HEK293T (cell line): ENCODE data around the gene SLC27A6.
"Not testable (repeated sequence)": the region's sequence is repeated elsewhere in the genome, so short reads cannot be mapped to it uniquely, and the experiment has no call there.

Experiments used
- CTCF ChIA-PET: fragments of 350-600 bp; formaldehyde crosslinking; extraction: SDS; loops from one replicate; lab custom pipeline; 2021; ENCODE audit warnings: antibody characterized with exemption, inconsistent platforms; lab: Yijun Ruan, JAX
- POLR2A ChIA-PET: fragments of 350-600 bp; formaldehyde crosslinking; extraction: SDS; loops from one replicate; lab custom pipeline; 2020; ENCODE audit warnings: antibody characterized with exemption, inconsistent platforms; lab: Yijun Ruan, JAX
- DNase-seq: peaks from one replicate; pipeline ENCODE4 v3.0.0; 2012; ENCODE audit warnings: mixed read lengths; ENCODE audit errors: extremely low spot score
- ARNT ChIP-seq: fragments of 450-650 bp; IDR thresholded peaks from 2 replicates; pipeline ENCODE4 v1.6.1; 2017; ENCODE audit warnings: mild to moderate bottlenecking
- BHLHE40 ChIP-seq: fragments of 450-650 bp; IDR thresholded peaks from 2 replicates; pipeline ENCODE4 v1.6.1; 2016; ENCODE audit warnings: mild to moderate bottlenecking, moderate library complexity, borderline replicate concordance
- CTBP1 ChIP-seq: fragments of 450-650 bp; IDR thresholded peaks from 2 replicates; pipeline ENCODE4 v1.6.1; 2016; ENCODE audit warnings: borderline replicate concordance
- ELF4 ChIP-seq: fragments of 450-650 bp; IDR thresholded peaks from 2 replicates; pipeline ENCODE4 v1.6.1; 2017; ENCODE audit warnings: antibody characterized with exemption
- FOXA1 ChIP-seq: fragments of 450-650 bp; IDR thresholded peaks from 2 replicates; pipeline ENCODE4 v1.6.1; 2016; ENCODE audit warnings: mild to moderate bottlenecking
- FOXK2 ChIP-seq: fragments of 450-650 bp; IDR thresholded peaks from 2 replicates; pipeline ENCODE4 v1.6.1; 2016; ENCODE audit warnings: mild to moderate bottlenecking
- FOXM1 ChIP-seq: fragments of 450-650 bp; IDR thresholded peaks from 2 replicates; pipeline ENCODE4 v1.6.1; 2017; ENCODE audit warnings: mild to moderate bottlenecking, borderline replicate concordance
- HDGF ChIP-seq: fragments of 450-650 bp; IDR thresholded peaks from 2 replicates; pipeline ENCODE4 v1.6.1; 2017; ENCODE audit warnings: antibody characterized with exemption, borderline replicate concordance
- L3MBTL2 ChIP-seq: fragments of 450-650 bp; conservative IDR thresholded peaks from 2 replicates; pipeline ENCODE4 v1.6.1; 2016; ENCODE audit warnings: mild to moderate bottlenecking
- LEF1 ChIP-seq: fragments of 450-650 bp; IDR thresholded peaks from 2 replicates; pipeline ENCODE4 v1.6.1; 2017; ENCODE audit warnings: mild to moderate bottlenecking, borderline replicate concordance
- NFRKB ChIP-seq: fragments of 450-650 bp; IDR thresholded peaks from 2 replicates; pipeline ENCODE4 v1.6.1; 2016; ENCODE audit warnings: mild to moderate bottlenecking, moderate library complexity
- PKNOX1 ChIP-seq: fragments of 450-650 bp; IDR thresholded peaks from 2 replicates; pipeline ENCODE4 v1.6.1; 2016
- SP1 ChIP-seq: fragments of 450-650 bp; IDR thresholded peaks from 2 replicates; pipeline ENCODE4 v1.6.1; 2017
- SUZ12 ChIP-seq: fragments of 450-650 bp; IDR thresholded peaks from 2 replicates; pipeline ENCODE4 v1.6.1; 2016; ENCODE audit warnings: mild to moderate bottlenecking
- TARDBP ChIP-seq: fragments of 450-650 bp; IDR thresholded peaks from 2 replicates; pipeline ENCODE4 v1.6.1; 2016
- ZNF384 ChIP-seq: fragments of 450-650 bp; IDR thresholded peaks from 2 replicates; pipeline ENCODE4 v1.6.1; 2016

The SLC27A6 gene

DNA sequence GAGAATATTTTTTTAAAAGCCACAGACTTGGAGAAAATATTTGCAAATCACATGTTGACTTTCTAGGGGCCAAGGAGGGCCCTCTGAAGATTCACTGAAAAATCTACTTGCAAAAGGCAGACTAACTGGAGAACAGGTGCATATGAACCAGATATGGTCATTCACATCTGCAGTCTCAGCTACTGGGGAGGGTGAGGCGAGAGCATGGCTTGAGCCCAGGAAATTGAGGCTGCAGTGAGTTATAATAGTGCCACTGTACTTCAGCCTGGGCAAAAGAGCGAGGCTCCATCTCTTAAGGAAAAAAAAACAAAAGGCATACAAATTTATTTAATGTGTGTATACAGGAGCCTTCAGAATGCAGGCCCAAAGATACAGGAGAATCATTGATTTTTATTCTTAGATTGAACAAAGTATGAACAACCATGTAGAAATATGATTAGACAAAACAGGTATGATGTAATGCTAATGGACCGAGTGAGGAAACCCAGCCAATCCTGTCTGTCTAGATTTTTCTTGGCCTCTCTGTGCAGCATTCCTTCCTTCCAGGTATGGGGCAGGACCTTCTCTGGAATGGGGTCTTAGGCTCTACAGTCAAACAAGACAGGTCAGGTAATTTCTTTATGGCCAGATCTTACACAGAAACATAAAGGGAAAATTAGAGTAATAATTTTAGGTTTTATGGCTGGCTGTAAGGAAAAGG, 15.3 kb upstream of the SLC27A6 start:
- DNase-seq = no peak
- POLR2A ChIA-PET = no interaction called here
- CTCF ChIA-PET = no interaction called here
- TF ChIP-seq TARDBP (no peak), FOXK2 (no peak), NFRKB (no peak), HDGF (no peak), SP1 (no peak), FOXA1 (no peak)

GRCh38 chr5:128951301-128951700, 14.0 kb upstream of the SLC27A6 start:
- CTCF ChIA-PET, POLR2A ChIA-PET, DNase-seq: not testable (repeated sequence)

- ChIA-PET POLR2A (no interaction called here), CTCF (no interaction called here)
- TF ChIP-seq BHLHE40 = no peak
- TF ChIP-seq SP1 = no peak
- no peak for TF ChIP-seq ZNF384
- TF ChIP-seq HDGF = no peak
- TF ChIP-seq FOXK2 = no peak
- no peak for TF ChIP-seq FOXA1
- no peak for DNase-seq
Measured at GRCh38 chr5:128956164-128956563, 9.1 kb upstream of the SLC27A6 start.

DNA sequence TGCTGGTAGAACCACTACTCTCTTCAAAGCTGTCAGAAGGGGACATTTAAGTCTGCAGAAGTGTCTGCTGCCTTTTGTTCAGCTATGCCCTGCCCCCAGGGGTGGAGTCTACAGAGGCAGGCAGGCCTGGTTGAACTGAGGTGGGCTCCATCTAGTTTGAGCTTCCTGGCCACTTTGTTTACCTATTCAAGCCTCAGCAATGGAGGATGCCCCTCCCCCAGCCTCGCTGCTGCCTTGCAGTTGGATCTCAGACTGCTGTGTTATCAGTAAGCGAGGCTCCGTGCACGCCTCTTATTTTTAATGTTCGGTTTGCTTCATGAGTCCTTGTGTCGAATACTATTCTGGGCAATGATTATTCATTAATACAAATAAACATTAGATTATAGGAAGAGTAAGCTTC, 3.1 kb upstream of the SLC27A6 start:
- CTCF ChIA-PET = no interaction called here
- POLR2A ChIA-PET = no interaction called here
- TF ChIP-seq CTBP1 = no peak
- TF ChIP-seq NFRKB = no peak
- TF ChIP-seq BHLHE40 = no peak
- no peak for TF ChIP-seq ZNF384
- TF ChIP-seq ELF4 = no peak
- TF ChIP-seq FOXA1 = no peak
- no peak for TF ChIP-seq SP1
- TF ChIP-seq PKNOX1 = no peak
- DNase-seq = no peak

DNA sequence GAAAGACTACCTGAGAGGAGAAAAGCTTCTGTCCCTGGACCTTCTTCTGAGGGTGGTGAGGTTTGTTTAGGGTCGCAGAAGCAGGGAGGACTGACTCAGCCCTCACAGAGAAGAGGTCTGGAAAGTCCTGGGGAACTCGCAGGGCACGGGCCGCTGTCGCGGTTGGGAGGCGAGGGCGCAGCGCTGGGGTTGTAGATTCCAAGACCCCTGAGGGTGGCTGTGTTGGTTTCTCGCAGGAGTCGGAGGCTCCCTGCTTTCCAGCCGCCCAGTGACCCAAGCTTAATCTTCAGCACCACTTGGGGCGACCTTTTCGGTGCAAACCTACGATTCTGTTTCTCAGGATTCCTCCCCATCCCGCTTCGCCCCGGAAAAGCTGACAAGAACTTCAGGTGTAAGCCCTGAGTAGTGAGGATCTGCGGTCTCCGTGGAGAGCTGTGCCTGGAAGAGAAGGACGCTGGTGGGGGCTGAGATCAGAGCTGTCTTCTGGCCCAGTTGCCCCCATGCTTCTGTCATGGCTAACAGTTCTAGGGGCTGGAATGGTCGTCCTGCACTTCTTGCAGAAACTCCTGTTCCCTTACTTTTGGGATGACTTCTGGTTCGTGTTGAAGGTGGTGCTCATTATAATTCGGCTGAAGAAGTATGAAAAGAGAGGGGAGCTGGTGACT, 482 bp downstream of the SLC27A6 start:
- CTCF ChIA-PET = no interaction called here
- DNase-seq = no peak
- POLR2A ChIA-PET = interaction anchor here (0.7 to 1.9 kb wide), 3 partner anchors 129 to 443 kb away, joined by 3 to 6 read pairs (median 3); partner anchors contain the start of gene ISOC1

DNA sequence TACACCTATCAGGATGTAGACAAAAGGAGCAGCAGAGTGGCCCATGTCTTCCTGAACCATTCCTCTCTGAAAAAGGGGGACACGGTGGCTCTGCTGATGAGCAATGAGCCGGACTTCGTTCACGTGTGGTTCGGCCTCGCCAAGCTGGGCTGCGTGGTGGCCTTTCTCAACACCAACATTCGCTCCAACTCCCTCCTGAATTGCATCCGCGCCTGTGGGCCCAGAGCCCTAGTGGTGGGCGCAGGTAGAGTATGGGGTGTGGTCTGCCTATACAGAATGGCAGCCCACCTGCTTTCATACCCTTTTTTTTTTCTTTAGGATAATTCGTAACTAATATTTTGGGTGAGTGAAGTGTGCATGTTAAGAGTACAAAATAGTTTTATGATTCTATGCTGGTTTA, 1.1 kb downstream of the SLC27A6 start:
- CTCF ChIA-PET = no interaction called here
- POLR2A ChIA-PET = interaction anchor here (0.7 to 1.9 kb wide), 2 partner anchors 128 to 444 kb away, joined by 3 to 6 read pairs; partner anchors contain the start of gene ISOC1
- TF ChIP-seq TARDBP (no peak), LEF1 (no peak), HDGF (no peak), NFRKB (no peak), L3MBTL2 (no peak), CTBP1 (no peak), BHLHE40 (no peak), ELF4 (no peak), SUZ12 (no peak)

More for the DNA sequence above, 482 bp downstream of the SLC27A6 start:
- TF ChIP-seq PKNOX1 (no peak), ARNT (no peak), LEF1 (no peak), SP1 (no peak), FOXM1 (no peak), SUZ12 (no peak), TARDBP (no peak), L3MBTL2 (no peak), FOXK2 (no peak), FOXA1 (no peak), NFRKB (no peak)

DNA sequence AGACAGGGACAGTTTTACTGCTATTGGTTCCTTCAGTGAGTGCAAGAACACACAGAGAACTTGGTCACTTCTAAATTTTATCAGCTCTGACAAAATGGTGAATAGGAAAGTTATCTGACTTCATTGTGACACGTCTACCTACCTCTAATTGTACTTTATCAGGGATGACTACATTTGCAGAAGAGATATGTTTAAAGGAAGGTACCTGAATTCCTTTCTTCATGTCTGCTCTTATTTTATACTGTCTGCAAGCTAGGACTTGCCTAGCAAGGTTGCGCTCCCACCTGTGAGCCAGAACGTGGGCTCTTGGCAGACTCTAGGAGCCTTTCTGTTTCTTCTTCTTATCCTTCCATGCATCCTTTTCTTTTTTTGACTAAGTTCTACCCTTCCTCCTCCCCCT, 1.6 kb downstream of the SLC27A6 start:
- CTCF ChIA-PET = no interaction called here
- DNase-seq = no peak
- no peak for TF ChIP-seq ELF4
- TF ChIP-seq HDGF = no peak
- TF ChIP-seq FOXA1 = no peak
- no peak for TF ChIP-seq ZNF384
- no peak for TF ChIP-seq NFRKB
- TF ChIP-seq FOXM1 = no peak
- no peak for TF ChIP-seq BHLHE40
- TF ChIP-seq ARNT = no peak
- TF ChIP-seq LEF1 = no peak
- TF ChIP-seq L3MBTL2 = no peak

More for the DNA sequence above, 1.1 kb downstream of the SLC27A6 start:
- peak; percentile 8 for DNase-seq

More for the DNA sequence above, 1.6 kb downstream of the SLC27A6 start:
- POLR2A ChIA-PET = interaction anchor here (1.9 kb wide), 1 partner anchor 128 kb away, joined by 6 read pairs; the partner anchor contains the start of gene ISOC1
